ENCODE data around the gene TOR1B.

Gene TOR1B

GRCh38 chr9:129776938-129777768 is 25.8 kb upstream of the TOR1B start:
- no peaks in the 10 kb centered on the region for H3F3A ChIP-seq (ENCODE audit: control insufficient read depth, insufficient read depth)
- H3K9me2 ChIP-seq (replicated peaks; ENCODE audit: control insufficient read depth, low read length): no peaks in the 10 kb centered on the region
- H4K20me1 ChIP-seq (ENCODE audit: control insufficient read depth, insufficient read depth, low read depth, low read length): no peaks in the 10 kb centered on the region
- H3K27me3 ChIP-seq (ENCODE audit: control insufficient read depth, low read length): peaks cover 17% of the 10 kb centered on the region
- H3K36me3 ChIP-seq (ENCODE audit: control insufficient read depth, low read length): no peaks in the 10 kb centered on the region
- no peak overlapping the region for H3K4me3 ChIP-seq (ENCODE audit: low read length)
- no peak overlapping the region for H3K4me2 ChIP-seq (ENCODE audit: low read length)
- H3K79me2 ChIP-seq (ENCODE audit: control insufficient read depth, low read length): no peaks in the 10 kb centered on the region
- no peaks in the 10 kb centered on the region for H3K9me3 ChIP-seq (ENCODE audit: control insufficient read depth, insufficient read depth, low read length)
- H3K4me1 ChIP-seq (ENCODE audit: control insufficient read depth, low read length): no peaks in the 10 kb centered on the region
- no peak overlapping the region for H3K27ac ChIP-seq (ENCODE audit: low read depth, low read length)
- TF ChIP-seq CTCF (IDR thresholded peaks at IDR 0.05; ENCODE audit: low read depth, low read length, poor library complexity, severe bottlenecking): no peak
- TF ChIP-seq EZH2phosphoT487 (IDR thresholded peaks at IDR 0.05; ENCODE audit: borderline replicate concordance, low read length): no peak

- Histone ChIP-seq H3K27ac (ENCODE audit: low read depth, low read length) (no peak overlapping the region), H4K20me1 (ENCODE audit: control insufficient read depth, insufficient read depth, low read depth, low read length) (no peaks in the 10 kb centered on the region)
These were observed 25.2 kb upstream of the TOR1B start for GRCh38 chr9:129777769-129778130.

GRCh38 chr9:129778469-129778868 is 24.5 kb upstream of the TOR1B start:
- no peak overlapping the region for H3K27ac ChIP-seq (ENCODE audit: low read depth, low read length)
- H3K4me1 ChIP-seq (ENCODE audit: control insufficient read depth, low read length): no peaks in the 10 kb centered on the region
- H3K36me3 ChIP-seq (ENCODE audit: control insufficient read depth, low read length): no peaks in the 10 kb centered on the region
- H3F3A ChIP-seq (ENCODE audit: control insufficient read depth, insufficient read depth): no peaks in the 10 kb centered on the region
- no peaks in the 10 kb centered on the region for H3K9me2 ChIP-seq (replicated peaks; ENCODE audit: control insufficient read depth, low read length)
- H4K20me1 ChIP-seq (ENCODE audit: control insufficient read depth, insufficient read depth, low read depth, low read length): no peaks in the 10 kb centered on the region
- no peak overlapping the region for H3K4me3 ChIP-seq (ENCODE audit: low read length)
- H3K27me3 ChIP-seq (ENCODE audit: control insufficient read depth, low read length): peaks cover 19% of the 10 kb centered on the region
- no peak for TF ChIP-seq EZH2phosphoT487 (IDR thresholded peaks at IDR 0.05; ENCODE audit: borderline replicate concordance, low read length)
- no peak for TF ChIP-seq CTCF (IDR thresholded peaks at IDR 0.05; ENCODE audit: low read depth, low read length, poor library complexity, severe bottlenecking)
- no peaks in the 10 kb centered on the region for H3K9me3 ChIP-seq (ENCODE audit: control insufficient read depth, insufficient read depth, low read length)
- H3K4me2 ChIP-seq (ENCODE audit: low read length): no peak overlapping the region
- no peaks in the 10 kb centered on the region for H3K79me2 ChIP-seq (ENCODE audit: control insufficient read depth, low read length)

More at GRCh38 chr9:129777769-129778130, 25.2 kb upstream of the TOR1B start:
- Histone ChIP-seq H3K4me1 (ENCODE audit: control insufficient read depth, low read length) (no peaks in the 10 kb centered on the region), H3K36me3 (ENCODE audit: control insufficient read depth, low read length) (no peaks in the 10 kb centered on the region), H3K9me2 (replicated peaks; ENCODE audit: control insufficient read depth, low read length) (no peaks in the 10 kb centered on the region), H3K79me2 (ENCODE audit: control insufficient read depth, low read length) (no peaks in the 10 kb centered on the region), H3K27me3 (ENCODE audit: control insufficient read depth, low read length) (peaks cover 19% of the 10 kb centered on the region), H3K4me3 (ENCODE audit: low read length) (no peak overlapping the region), H3F3A (ENCODE audit: control insufficient read depth, insufficient read depth) (no peaks in the 10 kb centered on the region), H3K4me2 (ENCODE audit: low read length) (no peak overlapping the region), H3K9me3 (ENCODE audit: control insufficient read depth, insufficient read depth, low read length) (no peaks in the 10 kb centered on the region)
- TF ChIP-seq CTCF (IDR thresholded peaks at IDR 0.05; ENCODE audit: low read depth, low read length, poor library complexity, severe bottlenecking) (no peak), EZH2phosphoT487 (IDR thresholded peaks at IDR 0.05; ENCODE audit: borderline replicate concordance, low read length) (no peak)

Data from DOHH2 (cell line).